IMR-90 (cell line): ENCODE data around the gene PHEX. TPM values are rescaled to one million over a fixed set of nuclear protein-coding genes. Genes with fewer than 3 reads are reported as not detected.

Source experiments
- ATAC-seq: fragments of 200-7000 bp; cut with Tn5 transposase; 2 replicates; pipeline ENCODE4 v1.9.1; 2020; ENCODE audit warnings: low read depth, mild to moderate bottlenecking, moderate library complexity
- BruUV-seq: library from RNA; stranded (reverse); fragments of 400-500 nt; replicated peaks from 2 replicates; lab custom pipeline; 2021; lab: Mats Ljungman, UMichigan
- CTCF ChIA-PET: fragments of 300-600 bp; formaldehyde crosslinking; extraction: SDS; loops from one replicate; lab custom pipeline; 2021; ENCODE audit warnings: antibody characterized with exemption; lab: Yijun Ruan, JAX
- POLR2A ChIA-PET: fragments of 300-600 bp; sonication (Branson Sonifier 250); formaldehyde crosslinking; loops from one replicate; lab custom pipeline; 2022; ENCODE audit warnings: antibody characterized with exemption; ENCODE audit not compliant: unreplicated experiment; lab: Charles Lee
- DNase-seq: peaks from one replicate; pipeline ENCODE4 v3.0.0; 2013
- H2AFZ ChIP-seq: replicated peaks from 2 replicates; pipeline ENCODE3; 2013; ENCODE audit warnings: low read length, mild to moderate bottlenecking; ENCODE audit not compliant: poor library complexity
- H2AK5ac ChIP-seq: 2 replicates; pipeline ENCODE4 v1.6.1; 2013; ENCODE audit warnings: low read depth, low read length, inconsistent platforms
- H2AK9ac ChIP-seq: replicated peaks from 2 replicates; pipeline ENCODE3; 2013; ENCODE audit warnings: mild to moderate bottlenecking, low read depth, low read length, moderate library complexity; ENCODE audit not compliant: poor library complexity
- H2BK120ac ChIP-seq: 2 replicates; pipeline ENCODE4 v1.6.1; 2013; ENCODE audit warnings: low read depth, low read length, inconsistent platforms
- H2BK15ac ChIP-seq: 3 replicates; pipeline ENCODE4 v1.6.1; 2013; ENCODE audit warnings: low read depth, low read length, inconsistent platforms
- H2BK20ac ChIP-seq: 2 replicates; pipeline ENCODE4 v1.6.1; 2013; ENCODE audit warnings: low read depth, mild to moderate bottlenecking, inconsistent platforms, low read length, moderate library complexity
- H2BK5ac ChIP-seq: 2 replicates; pipeline ENCODE4 v1.6.1; 2013; ENCODE audit warnings: mild to moderate bottlenecking, low read depth, low read length, inconsistent platforms; ENCODE audit not compliant: poor library complexity, severe bottlenecking
- H3K14ac ChIP-seq: replicated peaks from 2 replicates; pipeline ENCODE4 v1.6.1; 2013; ENCODE audit warnings: low read depth, low read length, inconsistent platforms
- H3K18ac ChIP-seq: 2 replicates; pipeline ENCODE4 v1.6.1; 2013; ENCODE audit warnings: low read depth, low read length, control low read depth
- H3K23ac ChIP-seq: 2 replicates; pipeline ENCODE4 v1.6.1; 2013; ENCODE audit warnings: low read depth, low read length, inconsistent platforms
- H3K27ac ChIP-seq: 2 replicates; pipeline ENCODE4 v1.5.1; 2013; ENCODE audit warnings: mild to moderate bottlenecking, control low read depth, low read length; ENCODE audit not compliant: insufficient read depth
- H3K27me3 ChIP-seq: 2 replicates; pipeline ENCODE4 v1.6.1; 2013; ENCODE audit warnings: low read length; ENCODE audit not compliant: control insufficient read depth, insufficient read depth
- H3K36me3 ChIP-seq: 2 replicates; pipeline ENCODE4 v1.6.1; 2013; ENCODE audit warnings: low read length, mixed read lengths; ENCODE audit not compliant: control insufficient read depth, insufficient read depth
- H3K4ac ChIP-seq: 2 replicates; pipeline ENCODE4 v1.6.1; 2013; ENCODE audit warnings: low read depth, low read length, inconsistent platforms
- H3K4me1 ChIP-seq: 2 replicates; pipeline ENCODE4 v1.6.1; 2013; ENCODE audit warnings: low read length, mixed read lengths; ENCODE audit not compliant: control insufficient read depth, insufficient read depth
- H3K4me2 ChIP-seq: 2 replicates; pipeline ENCODE4 v1.6.1; 2013; ENCODE audit warnings: low read depth, mild to moderate bottlenecking, control low read depth, low read length, moderate library complexity
- H3K4me3 ChIP-seq: 2 replicates; pipeline ENCODE4 v1.5.1; 2013; ENCODE audit warnings: low read depth, mild to moderate bottlenecking, control low read depth, low read length, moderate library complexity; ENCODE audit not compliant: insufficient read depth
- H3K56ac ChIP-seq: 2 replicates; pipeline ENCODE4 v1.6.1; 2013; ENCODE audit warnings: low read length, inconsistent platforms; ENCODE audit not compliant: insufficient read depth; ENCODE audit errors: extremely low read depth
- H3K79me1 ChIP-seq, 2 experiments: 2 replicates each; pipeline ENCODE4 v1.6.1; 2013; ENCODE audit warnings: low read length in 2 of 2, inconsistent platforms in 1 of 2, low read depth in 1 of 2
- H3K9ac ChIP-seq: 2 replicates; pipeline ENCODE4 v1.6.1; 2013; ENCODE audit warnings: low read depth, low read length, control low read depth
- H3K9me1 ChIP-seq: 2 replicates; pipeline ENCODE4 v1.6.1; 2013; ENCODE audit warnings: low read length, inconsistent platforms; ENCODE audit not compliant: insufficient read depth
- H3K9me3 ChIP-seq: 2 replicates; pipeline ENCODE4 v1.6.1; 2013; ENCODE audit warnings: low read length; ENCODE audit not compliant: control insufficient read depth, insufficient read depth
- H4K20me1 ChIP-seq: 2 replicates; pipeline ENCODE4 v1.6.1; 2013; ENCODE audit warnings: low read length, inconsistent platforms; ENCODE audit not compliant: insufficient read depth
- H4K5ac ChIP-seq: 2 replicates; pipeline ENCODE4 v1.6.1; 2013; ENCODE audit warnings: mild to moderate bottlenecking, low read depth, low read length, control low read depth
- H4K8ac ChIP-seq, 2 experiments: 2 replicates each; pipeline ENCODE4 v1.6.1; 2013; ENCODE audit warnings: low read depth in 2 of 2, low read length in 2 of 2, control low read depth in 1 of 2, inconsistent platforms in 1 of 2
- H4K91ac ChIP-seq: 2 replicates; pipeline ENCODE4 v1.6.1; 2013; ENCODE audit warnings: low read depth, low read length, inconsistent platforms; ENCODE audit not compliant: insufficient read depth
- BHLHE40 ChIP-seq: fragments of 150-350 bp; IDR thresholded peaks from 2 replicates; pipeline ENCODE4 v1.6.1; 2016; ENCODE audit warnings: mild to moderate bottlenecking, low read depth, low read length
- CEBPB ChIP-seq: IDR thresholded peaks from 2 replicates; pipeline ENCODE4 v1.6.1; 2012; ENCODE audit warnings: low read depth, low read length, improper control_type of control experiment
- CHD1 ChIP-seq: IDR thresholded peaks from 2 replicates; pipeline ENCODE4 v1.6.1; 2012; ENCODE audit warnings: low read depth, low read length, improper control_type of control experiment
- FOS ChIP-seq: fragments of 150-350 bp; IDR thresholded peaks from 2 replicates; pipeline ENCODE4 v1.6.1; 2016; ENCODE audit warnings: low read depth, low read length
- MAFK ChIP-seq: IDR thresholded peaks from 2 replicates; pipeline ENCODE4 v1.6.1; 2012; ENCODE audit warnings: low read depth, low read length, improper control_type of control experiment
- MXI1 ChIP-seq: IDR thresholded peaks from 2 replicates; pipeline ENCODE4 v1.6.1; 2012; ENCODE audit warnings: low read depth, mild to moderate bottlenecking, low read length, moderate library complexity, borderline replicate concordance
- NFE2L2 ChIP-seq: fragments of 150-350 bp; IDR thresholded peaks from 2 replicates; pipeline ENCODE4 v1.6.1; 2016; ENCODE audit warnings: low read depth, mild to moderate bottlenecking, low read length
- POLR2A ChIP-seq: IDR thresholded peaks from 2 replicates; pipeline ENCODE4 v1.6.1; 2012; ENCODE audit warnings: mild to moderate bottlenecking, low read depth, low read length
- RCOR1 ChIP-seq: IDR thresholded peaks from 2 replicates; pipeline ENCODE4 v1.6.1; 2012; ENCODE audit warnings: mild to moderate bottlenecking, low read length, improper control_type of control experiment; ENCODE audit not compliant: insufficient replicate concordance
- SMC3 ChIP-seq: fragments of 150-350 bp; IDR thresholded peaks from 2 replicates; pipeline ENCODE4 v1.6.1; 2016; ENCODE audit warnings: low read depth, mild to moderate bottlenecking, antibody characterized with exemption, low read length, moderate library complexity
- WGBS, 2 experiments: methylation state at CpG; one replicate each; pipeline versions ENCODE4 v1.1.5 to v1.1.7; 2013; ENCODE audit warnings: missing lambda C conversion rate in 2 of 2; ENCODE audit not compliant: insufficient read length in 1 of 2; ENCODE audit errors: extremely low coverage in 2 of 2; 5-methylcytosine and 5-hydroxymethylcytosine counted together
- dilution Hi-C: fragments of 300-500 bp; cut with HindIII; formaldehyde crosslinking; loops from one replicate; pipeline ENCODE4 v1.14.3; 2018; ENCODE audit warnings: low sequenced_read_pairs; ENCODE audit not compliant: unreplicated experiment
- in situ Hi-C: fragments of 300-500 bp; cut with MboI; formaldehyde crosslinking; loops from 3 replicates; pipeline ENCODE4 v1.14.3; 2019; ENCODE audit warnings: low sequenced_read_pairs, inconsistent platforms, mixed read lengths
- intact Hi-C: fragments of 100-400 bp; cut with micrococcal nuclease; formaldehyde crosslinking; loops from 2 replicates; pipeline ENCODE4 v1.10.0; 2022
- polyA plus RNA-seq, 3 experiments: library from polyadenylated mRNA; depleted of rRNA; stranded (reverse); fragments of >200 nt; gene quantifications; 2 replicates each; pipeline ENCODE4 v1.2.3, GENCODE V29; 2012; ENCODE audit warnings: low replicate concordance in 1 of 3
- total RNA-seq: library from RNA; depleted of rRNA; stranded (reverse); fragments of >200 nt; gene quantifications from 2 replicates; pipeline ENCODE4 v1.2.3, GENCODE V29; 2012

The PHEX gene
- total and polyA plus RNA-seq, 2 of the 4 experiments (the other 2 are of a cell fraction): 0.10 to 0.18 TPM

- CTCF ChIA-PET: interaction anchor here (0.6 to 1.7 kb wide), 3 partner anchors 9 to 1175 kb away, joined by 4 to 7 read pairs (median 6); no protein-coding TSS in a partner anchor
- H3K27ac ChIP-seq: peak overlapping the region; percentile 89; the same call in 1 of the 2 replicates
- H2AK5ac ChIP-seq: no peak overlapping the region
- peak overlapping the region; percentile 65 for H3K4me2 ChIP-seq
- H3K56ac ChIP-seq: no peak overlapping the region
- H3K9me1 ChIP-seq: peaks cover 5% of the 10 kb centered on the region; the same call in 1 of the 2 replicates
- H3K27me3 ChIP-seq: peaks cover 1% of the 10 kb centered on the region; the same call in 1 of the 2 replicates
- H2BK120ac ChIP-seq: peak overlapping the region; percentile 88
- H2BK5ac ChIP-seq: no peak overlapping the region
- no peaks in the 10 kb centered on the region for H3K79me1 ChIP-seq
- WGBS, 2 experiments: 40% methylated on average over 1 of the region's 5 CpGs; no CpG with 5 or more reads in 1 of the 2 experiments
- peak overlapping the region; percentile 65 for H3K4ac ChIP-seq
- BruUV-seq: no TSS peak
- H3K4me3 ChIP-seq: no peak overlapping the region
- peak overlapping the region; percentile 78 for H3K14ac ChIP-seq
- H4K20me1 ChIP-seq: no peaks in the 10 kb centered on the region
- no peak overlapping the region for H3K9ac ChIP-seq
- no peaks in the 10 kb centered on the region for H3K36me3 ChIP-seq
- H4K91ac ChIP-seq: peak overlapping the region; percentile 68
- H2BK15ac ChIP-seq: peak overlapping the region; percentile 37; the same call in 2 of the 3 replicates
- POLR2A ChIA-PET: no interaction called here
- H3K18ac ChIP-seq: peak overlapping the region; percentile 92
- dilution Hi-C loops: no loop called here
- H3K23ac ChIP-seq: peak overlapping the region; percentile 91
- ATAC-seq (no peak), DNase-seq (peak; percentile 7)
- peak overlapping the region; percentile 36 for H2AFZ ChIP-seq
- peak overlapping the region; percentile 35 to 78; a peak in 3 of 4 replicates for H4K8ac ChIP-seq
- no peak overlapping the region for H2AK9ac ChIP-seq
- H3K9me3 ChIP-seq: no peaks in the 10 kb centered on the region
- H4K5ac ChIP-seq: peak overlapping the region; percentile 81
- H3K4me1 ChIP-seq: peaks cover 7% of the 10 kb centered on the region
- intact Hi-C loops: loop anchor here (1.0 to 10.0 kb wide), 8 partner anchors 56 to 1480 kb away; no protein-coding TSS in a partner anchor
- in situ Hi-C loops: no loop called here
- H2BK20ac ChIP-seq: peak overlapping the region; percentile 92; the same call in 1 of the 2 replicates
- TF ChIP-seq NFE2L2 (no peak), FOS (no peak), CHD1 (no peak), POLR2A (no peak), BHLHE40 (no peak), SMC3 (no peak), MAFK (no peak), MXI1 (no peak), CEBPB (no peak), RCOR1 (no peak)
These were observed 104.6 kb downstream of the PHEX start for GRCh38 chrX:22136711-22137110.
